Activated naive CD8-positive, alpha-beta T cell treated with anti-CD3 and anti-CD28 coated beads, Interleukin-2, amount 10 ng/mL, durations not matched to agents 7 days and 5 days (primary cell): Measurements from ENCODE around the gene IQCF5. TPM values are rescaled to one million over a fixed set of nuclear protein-coding genes. Genes with fewer than 3 reads are reported as not detected.
"Not testable (repeated sequence)": the region's sequence is repeated elsewhere in the genome, so short reads cannot be mapped to it uniquely, and the experiment has no call there.

Source experiments
- ATAC-seq: fragments of 150-1000 bp; cut with Tn5 transposase; one replicate; pipeline ENCODE4 v1.10.0; 2021; ENCODE audit warnings: low read depth, moderate library complexity
- POLR2A ChIA-PET: fragments of 350-600 bp; sonication (Branson Sonifier 250); formaldehyde crosslinking; loops from one replicate; lab custom pipeline; 2021; ENCODE audit warnings: antibody characterized with exemption; lab: Charles Lee
- DNase-seq: peaks from one replicate; pipeline ENCODE4 v3.0.0; 2021
- H3K27ac Mint-ChIP-seq: one replicate; pipeline ENCODE4 v1.8.0; 2022; ENCODE audit warnings: mild to moderate bottlenecking, mixed read lengths
- H3K27me3 Mint-ChIP-seq: one replicate; pipeline ENCODE4 v1.8.0; 2022; ENCODE audit warnings: mild to moderate bottlenecking, moderate library complexity, mixed read lengths
- H3K36me3 Mint-ChIP-seq: one replicate; pipeline ENCODE4 v1.8.0; 2021; ENCODE audit warnings: mild to moderate bottlenecking, mixed read lengths
- H3K4me1 Mint-ChIP-seq: one replicate; pipeline ENCODE4 v1.8.0; 2021; ENCODE audit warnings: mixed read lengths
- H3K4me3 Mint-ChIP-seq: one replicate; pipeline ENCODE4 v1.8.0; 2022; ENCODE audit warnings: mild to moderate bottlenecking, moderate library complexity, mixed read lengths
- H3K9me3 Mint-ChIP-seq: one replicate; pipeline ENCODE4 v1.8.0; 2021; ENCODE audit warnings: mixed read lengths
- total RNA-seq, 2 experiments: library from RNA; stranded (reverse); gene quantifications; one replicate each; pipeline ENCODE4 v1.2.3, GENCODE V29; 2021

IQCF5 gene
- total RNA-seq, 2 experiments from 2014 or later, result not detected

DNA sequence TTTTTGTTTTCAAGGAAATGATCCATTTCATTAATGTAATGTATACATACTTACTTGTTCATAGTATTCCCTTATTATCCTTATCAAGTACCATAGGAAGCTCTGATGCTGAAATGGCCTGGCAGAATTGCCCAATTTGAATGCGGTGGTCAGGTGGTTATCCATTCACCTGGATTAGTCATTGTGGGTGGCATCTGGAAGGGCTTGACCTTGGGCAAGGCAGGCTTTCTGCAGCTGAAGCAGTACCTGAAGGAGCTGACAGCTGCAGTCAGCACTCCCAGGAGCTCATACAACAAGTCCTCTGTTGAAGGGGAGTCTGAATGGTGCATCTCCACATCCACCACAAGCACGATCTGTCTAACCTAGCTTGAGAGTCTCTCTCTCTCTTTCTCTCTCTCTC is 12.2 kb upstream of the IQCF5 start:
- POLR2A ChIA-PET, result no interaction called here
- Mint-ChIP-seq H3K4me3 (no peak overlapping the region), H3K36me3 (no peaks in the 10 kb centered on the region), H3K27ac (no peak overlapping the region), H3K27me3 (peaks cover 32% of the 10 kb centered on the region), H3K4me1 (peaks cover 21% of the 10 kb centered on the region), H3K9me3 (no peaks in the 10 kb centered on the region)
- DNase-seq (no peak), ATAC-seq (no peak)

DNA sequence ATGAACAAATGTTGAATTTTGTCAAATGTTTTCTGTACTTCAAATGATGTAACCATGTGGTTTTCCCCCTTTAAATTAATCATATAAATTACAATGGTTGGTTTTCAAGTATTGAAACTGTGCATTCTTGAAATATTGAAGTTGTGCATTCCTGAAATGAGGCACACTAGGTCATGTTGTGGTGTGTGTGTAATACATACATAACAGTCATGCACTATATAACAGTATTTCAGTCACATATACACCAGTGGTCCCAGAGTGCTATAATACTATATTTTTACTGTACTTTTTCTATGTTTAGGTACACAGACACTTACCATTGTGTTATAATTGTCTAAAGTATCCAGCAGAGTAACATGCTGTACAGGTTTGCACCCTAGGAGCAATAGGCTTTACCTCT is 11.0 kb upstream of the IQCF5 start:
- Mint-ChIP-seq H3K4me1 (peaks cover 12% of the 10 kb centered on the region), H3K27ac (no peak overlapping the region), H3K27me3 (peaks cover 26% of the 10 kb centered on the region), H3K36me3 (no peaks in the 10 kb centered on the region), H3K9me3 (no peaks in the 10 kb centered on the region), H3K4me3 (no peak overlapping the region)
- POLR2A ChIA-PET, result no interaction called here
- ATAC-seq (no peak), DNase-seq (no peak)

DNA sequence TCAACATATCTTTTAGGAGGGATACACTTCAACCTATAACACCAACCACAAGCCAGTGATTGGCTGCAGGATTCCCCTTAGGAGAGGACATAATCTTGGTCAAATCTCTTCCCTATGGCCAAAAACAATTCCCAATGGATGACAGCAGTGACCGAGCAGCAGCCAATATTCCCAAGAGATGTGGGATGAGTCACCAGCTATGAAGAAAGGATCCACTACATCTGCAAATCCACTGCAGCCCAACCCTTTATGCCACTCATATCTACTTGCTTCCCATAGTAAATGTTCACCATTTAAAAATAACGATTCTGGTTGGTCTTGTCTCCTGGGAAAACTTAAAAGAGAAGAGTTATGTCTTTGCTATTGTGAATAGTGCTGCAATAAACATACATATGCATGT is 4.5 kb upstream of the IQCF5 start:
- no peak for DNase-seq
- Mint-ChIP-seq H3K27ac (no peak overlapping the region), H3K36me3 (no peaks in the 10 kb centered on the region), H3K4me3 (no peak overlapping the region), H3K4me1 (no peaks in the 10 kb centered on the region), H3K9me3 (no peaks in the 10 kb centered on the region), H3K27me3 (peaks cover 18% of the 10 kb centered on the region)
- POLR2A ChIA-PET, result no interaction called here
- no peak for ATAC-seq

DNA sequence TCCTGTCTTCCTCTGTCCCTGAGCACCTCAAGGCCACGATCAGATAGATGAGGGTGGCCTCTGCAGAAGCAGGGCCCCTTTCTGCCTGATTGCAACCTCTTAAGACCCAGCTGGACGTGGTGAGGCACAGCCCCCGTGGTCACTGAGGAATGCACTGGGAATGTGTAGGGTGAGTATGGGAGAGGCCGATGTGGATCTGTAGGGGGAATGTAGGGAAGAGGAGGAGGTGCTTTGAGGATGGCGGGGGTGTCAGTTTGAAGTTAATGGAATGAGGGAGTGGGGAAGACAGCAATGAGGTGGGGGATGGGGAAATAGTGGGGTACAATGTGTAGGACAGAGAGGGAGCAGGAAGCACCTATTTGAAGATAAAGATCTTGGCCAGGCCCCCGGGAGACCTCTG is 785 bp upstream of the IQCF5 start:
- Mint-ChIP-seq H3K27ac (no peak overlapping the region), H3K4me1 (no peaks in the 10 kb centered on the region), H3K36me3 (no peaks in the 10 kb centered on the region), H3K9me3 (no peaks in the 10 kb centered on the region), H3K4me3 (no peak overlapping the region), H3K27me3 (peaks cover 9% of the 10 kb centered on the region)
- POLR2A ChIA-PET, result no interaction called here
- ATAC-seq (no peak), DNase-seq (no peak)

DNA sequence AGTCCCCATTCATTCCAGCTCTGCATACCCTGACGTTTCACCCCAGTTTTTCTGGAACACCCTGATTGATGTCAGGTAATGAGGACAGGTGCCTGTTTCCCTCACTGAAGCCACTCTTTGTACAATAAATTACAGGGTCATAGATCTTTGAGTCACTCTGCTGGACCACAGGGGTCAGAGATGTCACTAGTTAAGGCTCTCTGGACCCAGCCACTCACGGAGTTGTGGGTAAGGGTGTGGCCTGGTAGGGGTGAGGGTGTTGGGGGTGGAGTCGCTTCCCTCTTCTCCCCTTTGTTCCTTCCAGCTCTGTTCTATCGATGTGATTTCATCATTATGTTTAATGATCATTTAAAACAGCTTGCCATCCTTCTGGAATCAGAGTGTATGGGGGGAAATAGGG is 512 bp downstream of the IQCF5 start:
- Mint-ChIP-seq H3K4me1 (no peaks in the 10 kb centered on the region), H3K27me3 (peaks cover 14% of the 10 kb centered on the region), H3K27ac (no peak overlapping the region), H3K9me3 (no peaks in the 10 kb centered on the region), H3K36me3 (no peaks in the 10 kb centered on the region), H3K4me3 (no peak overlapping the region)
- ATAC-seq (no peak), DNase-seq (no peak)
- POLR2A ChIA-PET, result no interaction called here

DNA sequence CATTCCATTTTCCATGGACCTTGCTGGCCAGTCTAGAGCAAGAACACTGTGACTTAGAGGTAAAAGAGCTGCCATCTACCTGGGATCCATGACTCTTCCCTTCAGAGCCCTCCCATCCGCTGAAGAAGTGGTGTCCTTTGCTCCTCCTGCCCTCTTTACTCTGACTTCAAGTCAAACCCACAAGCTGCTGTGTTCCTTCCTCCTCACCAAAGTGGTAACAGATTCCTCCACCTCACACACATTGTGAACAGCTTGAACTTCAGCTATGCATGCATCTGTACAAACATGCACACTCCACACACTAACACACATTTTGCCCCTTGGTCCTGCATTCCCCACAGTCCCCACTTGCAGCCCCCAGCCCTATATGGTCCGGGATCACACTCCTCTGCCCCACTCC is 990 bp downstream of the IQCF5 start:
- POLR2A ChIA-PET, result no interaction called here
- Mint-ChIP-seq H3K27ac (no peak overlapping the region), H3K9me3 (no peaks in the 10 kb centered on the region), H3K27me3 (peaks cover 17% of the 10 kb centered on the region), H3K36me3 (no peaks in the 10 kb centered on the region), H3K4me3 (no peak overlapping the region), H3K4me1 (no peaks in the 10 kb centered on the region)
- DNase-seq (no peak), ATAC-seq (no peak)

DNA sequence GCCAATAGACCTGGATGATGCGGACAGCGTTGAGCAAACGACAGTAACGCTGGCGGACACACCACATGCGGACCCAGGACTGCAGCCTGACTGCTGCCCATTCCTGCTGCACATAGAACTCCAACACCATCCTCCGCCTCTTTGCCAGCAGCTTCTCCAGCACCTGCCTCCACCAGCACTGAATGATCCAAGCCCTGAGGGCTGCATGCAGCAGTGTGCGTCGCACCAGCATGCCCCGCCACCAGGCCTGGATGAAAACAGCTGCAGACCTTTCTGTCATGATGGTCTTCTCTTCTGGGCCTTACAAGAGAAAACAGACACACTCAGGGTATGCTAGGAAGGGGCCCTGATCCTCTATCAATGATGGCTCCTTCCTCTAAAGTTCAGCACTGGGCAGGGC is 1.5 kb downstream of the IQCF5 start:
- Mint-ChIP-seq H3K27ac (no peak overlapping the region), H3K4me1 (no peaks in the 10 kb centered on the region), H3K27me3 (peaks cover 23% of the 10 kb centered on the region), H3K36me3 (no peaks in the 10 kb centered on the region), H3K4me3 (no peak overlapping the region), H3K9me3 (no peaks in the 10 kb centered on the region)
- DNase-seq (no peak), ATAC-seq (no peak)
- POLR2A ChIA-PET, result no interaction called here

DNA sequence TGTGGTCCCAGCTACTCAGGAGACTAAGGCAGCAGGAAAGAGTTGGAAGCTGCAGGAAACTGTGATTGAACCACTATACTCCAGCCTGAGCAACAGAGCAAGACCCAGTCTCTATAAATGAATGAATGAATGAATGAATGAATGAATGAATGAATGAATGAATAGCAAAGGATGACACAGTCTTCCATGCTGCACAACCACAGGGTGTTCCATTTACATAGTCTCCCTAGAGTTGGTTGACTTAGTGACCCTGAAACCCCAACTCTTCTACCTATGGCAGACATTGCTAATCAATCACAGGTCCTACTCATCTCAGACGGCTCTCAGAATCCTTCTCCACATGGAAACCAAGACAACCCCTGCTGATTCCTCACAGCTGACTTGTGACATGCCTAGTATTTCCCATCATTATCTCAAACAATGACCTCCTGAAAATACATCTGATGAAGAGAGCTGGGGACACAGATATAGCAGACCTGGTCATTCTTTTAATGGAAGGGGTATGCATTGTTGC is 2.1 kb downstream of the IQCF5 start:
- no peak overlapping the region for H3K27ac Mint-ChIP-seq
- peaks cover 25% of the 10 kb centered on the region for H3K27me3 Mint-ChIP-seq
- no peaks in the 10 kb centered on the region for H3K9me3 Mint-ChIP-seq
- no peaks in the 10 kb centered on the region for H3K4me1 Mint-ChIP-seq
- H3K4me3 Mint-ChIP-seq, result no peak overlapping the region
- POLR2A ChIA-PET, result no interaction called here
- DNase-seq, result no peak
- H3K36me3 Mint-ChIP-seq, result no peaks in the 10 kb centered on the region
- ATAC-seq, result no peak

DNA sequence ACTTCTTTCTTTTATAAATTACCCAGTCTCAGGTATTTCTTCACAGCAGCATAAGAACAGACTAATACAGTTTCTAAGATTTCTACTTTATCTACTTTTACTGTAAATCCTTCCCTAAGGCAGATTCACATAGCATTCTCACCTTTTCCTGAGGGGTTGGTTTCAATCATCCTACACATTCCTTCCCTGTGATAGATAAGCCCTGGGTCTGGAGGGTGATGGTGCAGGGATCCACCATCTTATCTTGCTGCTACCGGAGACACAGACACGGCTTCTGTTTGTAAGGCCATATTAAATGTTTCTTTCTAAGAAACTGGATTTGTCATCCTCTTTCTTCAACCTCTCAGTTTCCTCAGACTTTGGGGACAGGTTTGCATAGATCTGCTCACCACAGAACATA is 6.1 kb downstream of the IQCF5 start:
- H3K4me1 Mint-ChIP-seq, result no peaks in the 10 kb centered on the region
- H3K27ac Mint-ChIP-seq, result no peak overlapping the region
- no peaks in the 10 kb centered on the region for H3K36me3 Mint-ChIP-seq
- H3K27me3 Mint-ChIP-seq, result peaks cover 35% of the 10 kb centered on the region
- POLR2A ChIA-PET, result no interaction called here
- DNase-seq, result no peak
- ATAC-seq, result no peak
- H3K4me3 Mint-ChIP-seq, result no peak overlapping the region
- H3K9me3 Mint-ChIP-seq, result no peaks in the 10 kb centered on the region

DNA sequence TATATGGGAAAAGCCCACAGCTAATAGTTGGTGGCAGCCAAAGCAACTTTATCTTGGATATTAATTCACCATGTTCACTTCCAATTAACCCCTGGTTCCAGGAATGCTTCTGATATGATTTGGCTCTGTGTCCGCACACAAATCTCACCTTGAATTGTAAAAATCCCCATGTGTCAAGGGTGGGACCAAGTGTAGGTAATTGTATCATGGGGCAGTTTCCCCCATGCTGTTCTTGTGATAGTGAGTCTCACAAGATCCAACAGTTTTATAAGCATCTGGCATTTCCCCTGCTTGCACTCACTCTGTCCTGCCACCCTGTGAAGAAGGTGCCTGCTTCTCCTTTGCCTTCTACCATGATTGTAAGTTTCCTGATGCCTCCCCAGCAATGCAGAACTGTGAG is 6.5 kb downstream of the IQCF5 start:
- H3K4me3 Mint-ChIP-seq, POLR2A ChIA-PET, H3K27ac Mint-ChIP-seq, ATAC-seq, H3K4me1 Mint-ChIP-seq, H3K9me3 Mint-ChIP-seq, H3K36me3 Mint-ChIP-seq, DNase-seq: not testable (repeated sequence)
- peaks cover 35% of the 10 kb centered on the region for H3K27me3 Mint-ChIP-seq

DNA sequence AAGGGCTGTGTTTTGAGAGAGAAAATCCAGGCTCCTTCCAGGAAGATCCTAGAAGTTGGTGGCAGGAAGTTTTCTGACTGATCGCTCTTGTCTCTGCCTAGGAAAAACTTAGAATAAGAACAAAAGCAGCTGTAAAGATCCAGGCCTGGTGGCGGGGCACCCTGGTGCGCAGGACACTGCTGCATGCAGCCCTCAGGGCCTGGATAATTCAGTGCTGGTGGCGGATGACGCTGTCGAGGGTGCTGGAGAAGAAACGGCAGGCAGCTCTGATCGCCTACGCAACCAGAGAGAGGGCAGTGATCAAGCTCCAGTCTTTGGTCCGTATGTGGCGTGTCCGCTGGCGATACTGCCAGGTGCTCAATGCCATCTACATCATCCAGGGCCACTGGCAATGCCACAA is 12.5 kb downstream of the IQCF5 start:
- Mint-ChIP-seq H3K9me3 (no peaks in the 10 kb centered on the region), H3K27me3 (peaks cover 30% of the 10 kb centered on the region), H3K4me1 (no peaks in the 10 kb centered on the region), H3K36me3 (no peaks in the 10 kb centered on the region), H3K4me3 (no peak overlapping the region), H3K27ac (no peak overlapping the region)
- ATAC-seq (no peak), DNase-seq (no peak)
- POLR2A ChIA-PET, result no interaction called here

DNA sequence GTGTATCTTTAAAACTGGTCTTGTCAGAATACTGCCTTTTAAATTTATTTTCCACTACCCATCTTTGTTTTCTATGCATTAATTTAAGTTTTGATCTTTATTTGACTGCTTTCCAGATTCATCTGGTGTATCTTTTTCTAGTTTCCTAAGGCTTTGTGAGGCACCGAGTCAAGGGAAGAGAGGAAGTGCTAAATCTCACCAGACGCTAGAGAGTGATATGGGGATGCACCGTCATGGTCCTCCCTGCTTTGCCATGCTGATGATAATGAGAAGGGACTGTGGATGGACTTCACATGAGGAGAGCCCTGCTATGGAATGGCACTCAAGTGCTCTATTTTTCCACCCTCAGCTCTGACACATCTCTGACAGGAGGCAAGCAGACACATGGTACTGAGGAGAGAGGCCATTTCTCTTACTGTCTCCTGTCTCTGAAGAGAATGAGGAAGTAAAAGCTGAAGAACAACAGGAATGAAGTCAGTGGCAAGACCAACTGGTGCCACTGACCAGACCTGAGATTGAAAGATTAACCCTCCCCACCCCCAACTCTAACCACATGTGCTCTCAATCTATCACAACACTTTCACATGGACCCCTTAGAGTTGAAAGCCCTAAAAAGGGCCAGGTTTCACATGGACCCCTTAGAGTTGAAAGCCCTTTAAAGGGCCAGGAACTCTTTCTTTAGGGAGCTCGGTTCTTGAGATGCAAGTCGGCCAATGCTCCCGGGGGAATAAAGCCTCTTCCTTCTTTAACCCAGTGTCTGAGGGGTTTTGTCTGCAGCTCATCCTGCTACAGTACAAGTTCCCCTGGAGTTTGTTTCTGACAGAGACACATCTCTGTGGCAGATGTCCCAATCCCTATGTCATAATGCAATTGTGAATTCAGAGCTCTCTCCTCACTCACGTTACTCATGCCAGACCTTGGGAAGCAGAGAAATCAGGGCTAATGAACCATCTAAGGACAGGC is 14.4 kb downstream of the IQCF5 start, which contains the start of gene IQCF2:
TSS of gene IQCF2 (plus strand) at position 913 of the 963 bp plus-strand sequence. CDS start 52 bp downstream, outside the sequence.
- POLR2A ChIA-PET, result no interaction called here
- Mint-ChIP-seq H3K36me3 (no peaks in the 10 kb centered on the region), H3K27ac (no peak within 1 kb of the TSS), H3K4me1 (peaks cover 3% of the 10 kb centered on the region), H3K9me3 (no peaks in the 10 kb centered on the region), H3K4me3 (no peak within 1 kb of the TSS), H3K27me3 (peaks cover 23% of the 10 kb centered on the region)
- ATAC-seq (no peak), DNase-seq (no peak)

DNA sequence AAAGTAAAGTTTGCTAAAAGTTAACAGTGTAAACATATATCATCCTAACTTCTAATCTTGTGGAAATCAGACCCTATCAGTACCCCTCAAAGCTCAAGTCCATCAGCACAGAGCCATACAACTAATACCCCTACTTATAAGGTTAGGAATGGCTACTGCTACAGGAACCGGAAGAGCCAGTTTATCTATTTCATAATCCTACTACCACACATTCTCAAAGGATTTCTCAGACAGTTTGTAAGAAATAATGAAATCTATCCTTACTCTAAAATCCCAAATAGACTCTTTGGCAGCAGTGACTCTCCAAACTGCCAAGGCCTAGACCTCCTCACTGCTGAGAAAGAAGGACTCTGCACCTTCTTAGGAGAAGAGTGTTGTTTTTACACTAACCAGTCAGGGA is 20.0 kb downstream of the IQCF5 start:
- H3K27me3 Mint-ChIP-seq, result peaks cover 18% of the 10 kb centered on the region
- H3K9me3 Mint-ChIP-seq, H3K4me1 Mint-ChIP-seq, H3K27ac Mint-ChIP-seq, H3K36me3 Mint-ChIP-seq, H3K4me3 Mint-ChIP-seq, DNase-seq, ATAC-seq, POLR2A ChIA-PET: not testable (repeated sequence)

DNA sequence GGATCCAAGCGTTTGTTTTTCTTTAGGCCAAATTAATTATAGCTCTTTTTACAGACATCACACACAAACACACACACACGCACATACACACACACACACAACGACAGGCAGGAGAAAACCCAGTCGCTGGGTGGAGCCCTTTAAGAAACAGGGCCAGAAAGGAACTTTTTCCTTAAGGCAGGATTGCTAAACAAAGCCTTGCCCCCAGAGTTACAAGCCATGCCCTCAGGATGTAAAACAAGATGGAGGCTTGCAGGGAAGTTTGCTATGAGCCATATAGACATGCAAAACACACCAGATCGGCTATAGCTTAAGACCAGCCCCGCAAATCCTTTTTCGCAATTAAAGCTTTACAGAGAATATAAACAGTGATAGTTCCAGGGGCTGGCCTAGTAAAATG is 30.3 kb downstream of the IQCF5 start:
- no peak for DNase-seq
- no peaks in the 10 kb centered on the region for H3K36me3 Mint-ChIP-seq
- H3K27me3 Mint-ChIP-seq, result peaks cover 45% of the 10 kb centered on the region
- H3K4me1 Mint-ChIP-seq, result no peaks in the 10 kb centered on the region
- no peak for ATAC-seq
- POLR2A ChIA-PET, result no interaction called here
- no peak overlapping the region for H3K27ac Mint-ChIP-seq
- H3K4me3 Mint-ChIP-seq, result no peak overlapping the region
- H3K9me3 Mint-ChIP-seq, result peaks cover 6% of the 10 kb centered on the region
